CD4-positive, alpha-beta T cell treated with Interleukin-4 for 1 hour (primary cell): ENCODE results near the gene KLHDC8A.
A peak's percentile ranks its signal among the peaks of the same experiment; 100 is the strongest.

Source experiments
- DNase-seq, 2 donors: peaks; one replicate each; pipeline ENCODE4 v3.0.0-alpha.2; 2020 to 2022

Gene KLHDC8A

DNA sequence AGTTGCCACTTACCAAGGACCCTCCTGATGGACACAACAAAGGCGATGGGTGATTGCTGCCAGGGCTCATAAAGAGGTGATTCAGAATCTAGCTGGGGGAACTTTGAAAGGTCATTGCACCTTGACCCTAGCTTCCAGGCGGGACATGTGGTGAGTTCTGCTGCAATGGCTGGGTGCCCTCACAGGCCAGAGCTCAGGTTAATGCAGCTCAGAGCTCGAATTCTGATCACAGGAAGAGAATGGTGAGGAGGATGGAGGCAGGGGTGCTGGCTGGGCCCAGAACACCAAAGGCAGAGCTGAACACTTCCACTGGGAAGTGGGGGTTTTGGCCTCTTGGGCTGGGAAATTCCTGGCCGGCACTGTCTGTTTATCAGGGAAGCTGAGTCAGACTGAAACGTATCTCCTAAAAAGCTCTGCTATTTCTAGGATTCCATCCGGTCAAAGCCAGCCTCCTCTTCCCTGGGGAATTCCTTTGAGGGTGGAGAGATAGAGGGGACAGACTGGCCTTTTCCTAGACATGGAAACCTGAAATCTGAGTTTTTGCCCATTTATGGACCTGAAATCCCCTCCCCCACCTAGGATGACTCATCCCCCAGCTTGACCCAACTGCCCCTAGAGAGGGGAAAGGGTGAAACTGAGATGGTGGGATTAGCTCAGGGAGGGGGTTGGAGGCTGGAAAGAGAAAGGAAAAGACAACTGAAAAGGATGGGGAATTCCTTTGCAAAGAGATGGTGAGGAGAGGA, 62.4 kb downstream of the KLHDC8A start:
- no peak for DNase-seq

DNA sequence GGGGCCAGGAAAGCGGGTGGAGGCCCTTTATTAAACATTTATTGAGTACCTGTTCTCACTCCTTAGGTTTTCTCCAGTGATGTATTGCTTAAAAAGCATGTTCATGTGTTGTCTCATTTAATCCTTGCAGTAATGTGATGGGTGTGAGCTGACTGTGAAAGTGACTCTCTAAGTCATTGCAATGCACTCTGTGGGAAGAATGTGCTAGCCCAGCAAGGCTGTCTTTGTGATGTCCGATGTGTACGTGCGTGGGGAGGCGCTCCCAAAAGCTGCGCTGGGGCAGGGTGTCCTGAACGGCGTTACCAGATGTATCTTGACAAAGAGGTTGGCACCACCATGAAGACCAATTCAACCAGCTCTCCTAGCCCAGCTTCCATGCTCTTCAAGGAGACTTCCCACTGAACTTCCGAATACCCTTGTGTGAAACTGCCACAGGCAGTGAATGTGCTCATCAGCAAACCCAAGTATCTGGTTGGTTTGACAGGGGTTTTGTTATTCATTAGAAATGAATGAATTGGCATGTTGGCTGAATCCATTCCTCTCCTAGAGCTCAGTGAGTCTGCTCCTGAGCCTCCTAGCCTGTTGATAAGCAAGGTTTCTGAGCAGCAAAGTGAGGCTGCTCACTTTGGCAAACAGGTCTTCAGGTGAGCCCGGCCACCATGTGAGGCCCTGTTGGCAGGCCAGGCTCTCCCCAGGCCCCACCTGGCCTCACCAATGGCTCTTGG, 63.2 kb downstream of the KLHDC8A start:
- DNase-seq, result no peak

DNA sequence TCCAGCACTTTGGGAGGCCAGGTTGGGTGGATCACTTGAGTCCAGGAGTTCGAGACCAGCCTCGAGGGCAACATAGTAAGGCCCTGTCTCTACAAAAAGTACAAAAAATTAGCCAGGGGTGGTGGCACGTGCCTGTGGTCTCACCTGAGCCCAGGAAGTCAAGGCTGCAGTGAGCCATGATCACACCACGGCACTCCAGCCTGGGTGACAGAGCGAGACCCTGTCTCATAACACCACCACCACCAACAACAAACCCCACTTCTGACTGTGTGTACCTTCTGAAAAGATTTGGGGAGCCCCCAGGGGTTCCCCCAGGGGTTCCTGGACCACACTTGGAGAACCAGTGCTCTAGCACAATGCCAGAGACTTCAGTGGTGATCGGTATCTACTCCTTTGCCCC, 65.1 kb downstream of the KLHDC8A start:
- peak in 1 of 2 donors; percentile 61 for DNase-seq

DNA sequence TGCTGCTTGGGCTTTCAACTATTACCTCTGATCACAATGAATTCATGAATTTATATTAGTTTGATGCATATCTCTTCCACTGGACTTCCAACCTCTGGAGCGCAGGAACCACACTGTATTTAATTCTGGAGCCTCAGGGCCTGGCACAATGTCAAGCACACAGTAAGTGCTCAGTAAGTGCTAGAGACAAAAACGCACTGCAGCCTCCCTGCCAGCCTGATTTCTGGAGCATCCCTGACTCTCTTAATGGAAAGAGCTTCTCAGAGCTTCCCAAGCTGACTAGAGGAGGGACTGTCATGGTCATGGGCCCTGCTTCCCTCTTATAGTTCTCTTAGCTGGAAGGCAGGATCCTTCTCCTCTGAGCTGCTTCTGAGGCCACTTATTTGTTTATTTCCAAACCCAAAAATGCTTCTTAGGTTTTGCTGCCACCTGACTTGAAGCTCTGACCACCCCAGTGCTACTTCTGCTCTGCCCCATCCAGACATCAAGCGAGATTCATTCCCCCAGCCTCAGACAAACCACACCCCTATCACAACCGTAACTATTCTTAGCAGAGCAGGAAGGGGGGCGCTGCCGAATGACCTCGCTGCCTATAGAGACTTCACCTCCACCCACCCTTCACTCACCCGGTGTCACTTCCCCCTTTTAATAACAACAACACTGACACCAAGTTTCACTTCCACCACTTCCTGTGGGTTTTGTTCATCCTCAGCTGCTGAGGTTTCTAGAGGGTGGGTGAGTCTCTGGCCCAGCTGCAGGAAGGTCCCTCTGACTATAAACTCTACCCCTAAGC, 68.8 kb downstream of the KLHDC8A start:
- peak; percentile 91 to 93 for DNase-seq

DNA sequence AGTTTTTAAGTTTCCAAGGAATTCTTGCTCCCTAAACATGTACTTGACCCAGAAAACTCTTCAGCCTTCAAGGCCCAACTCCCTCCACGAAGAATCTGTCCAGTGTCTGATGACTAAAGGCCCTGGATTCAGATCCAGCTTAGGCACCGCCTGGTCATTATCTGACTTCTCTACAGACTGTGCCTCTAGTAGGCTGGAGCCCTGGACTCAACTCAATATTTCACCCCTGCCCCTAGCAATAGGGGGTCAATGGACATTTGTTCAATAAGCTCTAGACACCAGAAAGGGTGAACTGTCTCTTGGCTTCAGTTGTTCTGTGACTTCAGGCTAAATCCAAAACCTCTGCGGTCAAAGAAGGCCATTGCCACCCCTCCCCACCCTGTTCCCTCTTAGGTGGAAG, 69.6 kb downstream of the KLHDC8A start:
- no peak for DNase-seq

DNA sequence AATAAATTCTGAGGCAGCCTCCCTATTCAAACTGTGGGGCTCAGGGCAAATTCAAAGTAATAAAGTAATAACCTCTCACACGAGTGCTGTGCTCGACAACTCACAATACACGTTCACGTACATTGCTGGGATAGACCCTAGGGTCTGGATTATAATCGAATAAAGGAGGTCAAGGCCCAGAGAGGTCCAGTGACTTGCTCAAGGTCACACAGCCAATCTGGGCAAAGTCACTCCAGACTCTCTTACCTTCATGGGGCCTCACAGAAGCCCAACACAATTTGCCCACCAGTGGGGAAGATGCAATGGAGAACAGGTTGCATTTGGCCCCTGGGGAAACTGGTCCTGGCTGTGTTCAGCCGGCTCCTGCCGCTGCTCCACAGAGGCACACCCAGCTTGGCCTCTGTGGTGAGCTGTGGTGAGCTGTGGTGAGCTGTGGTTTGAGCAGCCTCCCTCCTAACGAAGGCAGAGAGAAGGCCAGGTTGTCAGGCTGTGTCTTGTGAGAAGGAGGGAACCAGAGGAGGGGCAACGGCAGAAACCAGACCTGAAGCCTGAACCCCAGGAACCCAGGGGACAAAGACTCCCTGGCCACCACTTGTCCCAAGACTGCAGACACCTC, 70.3 kb downstream of the KLHDC8A start:
- peak; percentile 74 to 78 for DNase-seq
